ENCODE results near the gene MYO1A. TPM values are rescaled to one million over a fixed set of nuclear protein-coding genes. Genes with fewer than 3 reads are reported as not detected.
A peak's percentile ranks its signal among the peaks of the same experiment; 100 is the strongest.

The MYO1A gene
- total and polyA plus RNA-seq, 10 of the 15 experiments (the other 5 are each of a cell fraction or from before 2014, with no cell fraction given) = 0.01 to 0.34 (median 0.15) TPM; not detected in 2

GRCh38 chr12:57078519-57079404 lies 28.8 kb upstream of the MYO1A start, which contains the start of gene NEMP1 (continued):
- TF ChIP-seq, protein P1, sequence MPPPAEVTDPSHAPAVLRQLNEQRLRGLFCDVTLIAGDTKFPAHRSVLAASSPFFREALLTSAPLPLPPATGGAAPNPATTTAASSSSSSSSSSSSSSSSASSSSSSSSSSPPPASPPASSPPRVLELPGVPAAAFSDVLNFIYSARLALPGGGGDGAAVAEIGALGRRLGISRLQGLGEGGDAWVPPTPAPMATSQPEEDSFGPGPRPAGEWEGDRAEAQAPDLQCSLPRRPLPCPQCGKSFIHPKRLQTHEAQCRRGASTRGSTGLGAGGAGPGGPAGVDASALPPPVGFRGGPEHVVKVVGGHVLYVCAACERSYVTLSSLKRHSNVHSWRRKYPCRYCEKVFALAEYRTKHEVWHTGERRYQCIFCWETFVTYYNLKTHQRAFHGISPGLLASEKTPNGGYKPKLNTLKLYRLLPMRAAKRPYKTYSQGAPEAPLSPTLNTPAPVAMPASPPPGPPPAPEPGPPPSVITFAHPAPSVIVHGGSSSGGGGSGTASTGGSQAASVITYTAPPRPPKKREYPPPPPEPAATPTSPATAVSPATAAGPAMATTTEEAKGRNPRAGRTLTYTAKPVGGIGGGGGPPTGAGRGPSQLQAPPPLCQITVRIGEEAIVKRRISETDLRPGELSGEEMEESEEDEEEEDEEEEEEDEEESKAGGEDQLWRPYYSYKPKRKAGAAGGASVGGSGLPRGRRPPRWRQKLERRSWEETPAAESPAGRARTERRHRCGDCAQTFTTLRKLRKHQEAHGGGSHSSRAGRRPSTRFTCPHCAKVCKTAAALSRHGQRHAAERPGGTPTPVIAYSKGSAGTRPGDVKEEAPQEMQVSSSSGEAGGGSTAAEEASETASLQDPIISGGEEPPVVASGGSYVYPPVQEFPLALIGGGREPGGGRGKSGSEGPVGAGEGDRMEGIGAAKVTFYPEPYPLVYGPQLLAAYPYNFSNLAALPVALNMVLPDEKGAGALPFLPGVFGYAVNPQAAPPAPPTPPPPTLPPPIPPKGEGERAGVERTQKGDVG (CRISPR knock-in tag; IDR thresholded peaks at IDR 0.05) = no peak
- peak in 1 of 2 experiments; percentile 47; a peak in 1 of 3 replicates for TF ChIP-seq EGR1 (IDR thresholded peaks at IDR 0.05; ENCODE audit: borderline replicate concordance in 1 of 2, low read depth in 2 of 2, low read length in 2 of 2)
- peak; percentile 72; the same call in 1 of the 2 replicates for TF ChIP-seq FOXM1 (IDR thresholded peaks at IDR 0.05; ENCODE audit: low read depth, low read length)
- TF ChIP-seq SP1 (IDR thresholded peaks at IDR 0.05; ENCODE audit: low read depth, low read length) = peak; percentile 96
- TF ChIP-seq CTCF (IDR thresholded peaks at IDR 0.05 in 2 of 3, conservative IDR thresholded peaks at IDR 0.05 in 1 of 3; ENCODE audit: control insufficient read depth in 2 of 3, extremely low read depth in 1 of 3, insufficient read depth in 1 of 3, low read depth in 3 of 3, low read length in 3 of 3) = no peak
- TF ChIP-seq RB1 (IDR thresholded peaks at IDR 0.05; ENCODE audit: borderline replicate concordance) = peak; percentile 93; the same call in 1 of the 2 replicates
- peak; percentile 44; the same call in 1 of the 2 replicates for TF ChIP-seq ATF7 (IDR thresholded peaks at IDR 0.05; ENCODE audit: low read depth)
- TF ChIP-seq, protein P2, sequence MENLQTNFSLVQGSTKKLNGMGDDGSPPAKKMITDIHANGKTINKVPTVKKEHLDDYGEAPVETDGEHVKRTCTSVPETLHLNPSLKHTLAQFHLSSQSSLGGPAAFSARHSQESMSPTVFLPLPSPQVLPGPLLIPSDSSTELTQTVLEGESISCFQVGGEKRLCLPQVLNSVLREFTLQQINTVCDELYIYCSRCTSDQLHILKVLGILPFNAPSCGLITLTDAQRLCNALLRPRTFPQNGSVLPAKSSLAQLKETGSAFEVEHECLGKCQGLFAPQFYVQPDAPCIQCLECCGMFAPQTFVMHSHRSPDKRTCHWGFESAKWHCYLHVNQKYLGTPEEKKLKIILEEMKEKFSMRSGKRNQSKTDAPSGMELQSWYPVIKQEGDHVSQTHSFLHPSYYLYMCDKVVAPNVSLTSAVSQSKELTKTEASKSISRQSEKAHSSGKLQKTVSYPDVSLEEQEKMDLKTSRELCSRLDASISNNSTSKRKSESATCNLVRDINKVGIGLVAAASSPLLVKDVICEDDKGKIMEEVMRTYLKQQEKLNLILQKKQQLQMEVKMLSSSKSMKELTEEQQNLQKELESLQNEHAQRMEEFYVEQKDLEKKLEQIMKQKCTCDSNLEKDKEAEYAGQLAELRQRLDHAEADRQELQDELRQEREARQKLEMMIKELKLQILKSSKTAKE (IDR thresholded peaks at IDR 0.05; ENCODE audit: low read depth, poor library complexity, severe bottlenecking) = no peak
- TF ChIP-seq TBL1XR1 (IDR thresholded peaks at IDR 0.05; ENCODE audit: low read depth, low read length) = peak; percentile 45; the same call in 1 of the 2 replicates
- TF ChIP-seq SUZ12 (IDR thresholded peaks at IDR 0.05; ENCODE audit: unreplicated experiment) = no peak
- peak; percentile 74 for TF ChIP-seq POLR2AphosphoS5 (IDR thresholded peaks at IDR 0.05; ENCODE audit: low read length)
- TF ChIP-seq E2F4 (IDR thresholded peaks at IDR 0.05; ENCODE audit: low read depth, low read length) = peak; percentile 98
- no peak for TF ChIP-seq JUND (IDR thresholded peaks at IDR 0.05; ENCODE audit: low read depth, low read length)
- TF ChIP-seq IRF5 (IDR thresholded peaks at IDR 0.05; ENCODE audit: borderline replicate concordance) = no peak
- no peak for TF ChIP-seq HDAC6 (IDR thresholded peaks at IDR 0.05; ENCODE audit: unreplicated experiment)
- TF ChIP-seq WRNIP1 (IDR thresholded peaks at IDR 0.05; ENCODE audit: borderline replicate concordance, low read depth, low read length) = no peak
- peak; percentile 58; the same call in 1 of the 2 replicates for TF ChIP-seq TAF1 (IDR thresholded peaks at IDR 0.05; ENCODE audit: borderline replicate concordance, low read depth, low read length)
- TF ChIP-seq TCF7 (IDR thresholded peaks at IDR 0.05; ENCODE audit: borderline replicate concordance) = no peak

All from GM12878 (cell line).